NCI-H1417 treated with DMSO at 0.1 percent for 48 hours (cell line): Measurements from ENCODE around the gene CSNK1G2.

Experiments
- DNase-seq: peaks from one replicate; lab custom pipeline; 2025; lab: John Stamatoyannopoulos, UW

CSNK1G2 gene

GRCh38 chr19:1944088-1944915 is 3.3 kb downstream of the CSNK1G2 start:
- no peak for DNase-seq

DNA sequence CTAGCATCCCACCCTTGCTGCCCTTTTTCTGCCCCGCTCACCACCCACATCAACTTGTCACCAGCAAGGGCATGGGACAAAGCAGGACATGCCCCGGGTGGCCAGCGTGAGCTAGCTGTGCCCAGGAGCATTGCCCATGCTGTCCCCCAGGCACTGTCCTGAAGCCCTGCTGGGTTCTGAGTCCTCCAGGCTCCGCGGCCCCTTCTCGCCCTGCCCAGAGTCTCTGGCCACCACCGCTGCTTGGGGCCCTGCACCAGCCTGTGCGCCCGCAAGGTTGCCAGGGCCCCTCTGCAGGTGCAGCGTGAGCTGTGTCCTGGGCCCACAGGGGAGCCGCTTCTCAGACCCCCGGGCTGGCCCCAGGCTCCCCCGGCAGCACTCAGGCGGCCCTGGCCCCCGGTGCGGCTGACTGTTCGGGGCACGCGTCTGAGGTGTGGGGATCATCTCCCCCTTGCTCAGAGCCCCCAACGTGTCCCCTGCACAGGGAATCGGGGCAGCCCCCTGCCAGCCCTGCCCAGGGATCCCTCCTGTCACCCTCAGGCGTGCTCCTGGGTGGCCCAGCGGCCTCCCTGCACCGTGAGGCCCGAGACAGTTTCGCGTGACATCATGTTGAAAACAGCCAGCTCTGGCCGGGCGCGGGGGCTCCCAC is 4.1 kb downstream of the CSNK1G2 start:
- DNase-seq, result no peak

DNA sequence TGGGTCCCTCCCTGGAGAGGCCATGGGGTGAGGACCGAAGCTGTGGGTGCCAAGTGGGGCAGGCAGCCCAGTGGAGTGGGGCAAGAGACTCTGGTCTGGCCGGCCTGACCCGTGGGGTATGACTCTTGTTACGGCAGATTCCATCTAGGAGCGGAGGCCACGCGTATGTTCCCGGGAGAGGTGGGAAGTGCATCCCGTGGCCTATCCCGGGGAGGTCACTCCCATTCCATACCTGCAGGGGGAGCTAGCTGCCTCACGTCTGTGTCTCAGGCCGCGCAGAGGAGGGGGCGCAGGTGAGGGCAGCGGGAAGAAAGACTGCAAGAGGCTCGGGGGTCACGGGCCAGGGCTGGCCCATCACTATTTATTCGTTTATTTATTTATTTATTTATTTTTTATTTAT is 4.9 kb downstream of the CSNK1G2 start:
- no peak for DNase-seq

GRCh38 chr19:1947651-1948209 is 6.8 kb downstream of the CSNK1G2 start:
- no peak for DNase-seq

GRCh38 chr19:1949304-1950101 is 8.5 kb downstream of the CSNK1G2 start:
- no peak for DNase-seq

- no peak for DNase-seq
Observed at GRCh38 chr19:1950640-1951039, 9.7 kb downstream of the CSNK1G2 start.

- no peak for DNase-seq
Observed at GRCh38 chr19:1952635-1953034, 11.7 kb downstream of the CSNK1G2 start.

DNA sequence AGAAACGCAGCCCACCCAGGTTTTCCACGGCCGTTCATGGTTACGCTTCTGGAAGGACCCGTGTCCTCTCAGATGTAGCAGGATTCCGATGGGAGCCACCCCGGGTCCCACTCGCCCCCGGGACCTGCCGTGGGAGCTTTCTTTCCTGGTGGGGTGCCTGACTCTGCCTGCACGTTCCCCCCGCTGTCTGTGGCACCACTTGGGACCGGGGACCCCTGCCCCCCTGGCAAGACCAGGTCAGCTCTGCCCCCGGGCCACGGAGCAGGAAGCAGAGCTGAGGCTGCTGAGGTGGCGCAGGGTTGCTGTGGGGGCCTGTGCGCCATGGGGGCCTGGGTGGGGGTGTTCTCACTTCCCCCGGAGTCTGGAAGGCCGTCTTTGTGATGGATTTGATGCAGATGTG is 12.1 kb downstream of the CSNK1G2 start:
- no peak for DNase-seq

DNA sequence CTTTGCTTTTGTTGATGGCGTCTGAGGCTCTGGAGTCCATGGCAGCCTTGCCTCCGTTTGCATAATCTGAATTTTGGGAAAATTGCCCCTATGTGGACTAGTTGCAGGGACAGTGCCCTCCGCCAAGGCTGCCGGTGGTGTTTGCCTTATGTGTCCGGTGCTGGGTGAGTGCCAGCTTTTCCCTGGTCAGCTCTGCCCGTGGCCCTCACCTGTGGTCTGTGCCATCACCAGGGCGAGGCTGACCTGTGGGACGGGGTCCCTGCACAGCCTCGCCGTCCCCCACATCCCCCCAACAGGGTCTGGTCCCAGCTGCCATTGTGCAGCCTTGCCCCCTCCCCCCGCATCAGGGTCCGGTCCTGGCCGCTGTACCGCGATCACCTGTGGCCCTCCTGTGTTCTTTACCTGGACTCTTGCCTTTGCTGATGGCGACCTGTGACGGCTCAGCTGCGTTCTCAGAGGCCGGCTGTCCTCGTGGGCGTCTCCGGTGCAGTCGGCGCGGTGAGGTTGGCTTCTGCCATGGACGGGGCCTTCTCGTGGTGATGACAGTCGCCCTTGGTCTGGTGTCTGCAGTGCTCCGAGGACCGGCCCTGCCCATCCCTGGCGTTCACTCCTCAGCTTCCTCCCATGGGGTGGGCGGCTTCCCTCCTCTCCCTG is 12.6 kb downstream of the CSNK1G2 start:
- no peak for DNase-seq

GRCh38 chr19:1954532-1954933 is 13.6 kb downstream of the CSNK1G2 start:
- DNase-seq, result no peak

DNA sequence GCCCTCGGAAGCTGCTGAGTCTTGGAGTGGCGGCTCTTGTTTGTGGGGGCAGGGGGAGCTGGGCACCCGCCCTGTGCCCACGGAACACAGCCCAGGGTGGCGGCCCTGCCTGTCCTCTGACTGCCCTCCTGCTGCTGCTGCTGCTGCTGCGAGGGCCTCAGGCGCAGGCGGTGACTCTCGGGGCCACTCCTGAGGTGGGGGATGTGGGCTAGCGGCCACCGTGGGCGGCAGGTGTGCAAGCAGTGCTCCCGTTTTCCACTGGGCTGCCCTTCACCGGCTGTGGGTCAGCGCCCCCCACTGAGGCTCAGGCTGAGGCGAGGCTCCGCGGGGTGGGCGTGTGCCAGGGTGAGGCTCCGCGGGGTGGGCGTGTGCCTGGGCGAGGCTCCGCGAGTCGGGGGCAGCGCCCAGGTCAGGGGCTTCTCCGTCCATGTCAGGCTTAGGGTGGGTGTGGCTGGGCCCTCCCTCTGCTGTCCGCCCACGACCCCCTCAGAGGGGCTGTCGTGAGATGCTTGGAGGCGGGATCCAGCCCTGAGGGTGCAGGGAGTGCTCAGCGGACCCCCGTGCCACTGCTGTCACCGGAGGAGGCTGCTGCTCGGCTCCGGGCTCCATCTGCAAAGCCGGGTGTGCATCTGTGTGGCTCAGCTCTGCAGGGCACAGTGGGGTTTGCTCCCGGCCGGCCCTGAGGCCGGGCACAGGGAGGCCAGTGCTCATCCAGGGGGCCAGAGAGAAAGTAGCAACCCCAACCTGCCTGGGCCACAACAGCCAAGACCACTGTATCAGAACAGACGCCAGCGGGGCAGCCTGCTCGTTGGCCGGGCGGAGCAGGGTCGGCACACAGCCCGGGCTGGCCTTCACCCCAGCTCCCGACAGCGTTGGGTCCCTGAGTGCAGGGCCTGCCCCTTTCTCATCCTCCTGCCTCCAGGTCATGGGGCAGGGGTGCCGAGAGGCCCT is 14.5 kb downstream of the CSNK1G2 start:
- DNase-seq, result no peak

GRCh38 chr19:1956122-1956494 is 15.1 kb downstream of the CSNK1G2 start:
- no peak for DNase-seq

DNA sequence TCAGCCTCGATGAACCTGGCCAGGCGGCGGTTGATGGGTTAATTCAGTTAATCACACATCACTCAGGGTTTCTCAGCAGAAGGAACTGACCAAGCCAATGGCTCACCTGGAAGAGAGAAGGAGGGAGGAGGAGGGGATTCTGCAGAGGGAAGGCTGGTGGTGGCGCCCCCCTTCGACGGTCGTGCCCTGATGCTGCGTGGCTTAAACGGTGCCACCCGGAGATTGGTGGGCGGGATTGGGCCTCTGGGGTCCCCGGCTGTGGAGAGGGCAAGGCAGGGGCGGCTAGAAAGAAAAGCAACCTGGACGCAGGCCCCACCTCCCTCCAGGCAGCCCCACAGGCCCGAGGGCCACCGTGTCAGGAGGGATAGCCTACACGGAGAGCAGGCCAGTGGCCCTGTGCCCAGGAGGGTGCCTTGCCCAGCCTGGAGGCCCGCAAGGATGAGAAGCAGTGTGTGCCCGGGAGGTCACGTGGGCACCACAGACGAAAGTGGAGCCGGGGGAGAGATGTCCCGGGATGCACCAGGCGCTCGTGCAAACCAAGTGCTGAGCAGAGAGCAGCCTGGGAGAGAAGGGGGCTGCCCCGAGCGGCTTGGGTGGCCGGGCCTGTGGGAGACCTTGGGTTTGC is 16.0 kb downstream of the CSNK1G2 start:
- no peak for DNase-seq

DNA sequence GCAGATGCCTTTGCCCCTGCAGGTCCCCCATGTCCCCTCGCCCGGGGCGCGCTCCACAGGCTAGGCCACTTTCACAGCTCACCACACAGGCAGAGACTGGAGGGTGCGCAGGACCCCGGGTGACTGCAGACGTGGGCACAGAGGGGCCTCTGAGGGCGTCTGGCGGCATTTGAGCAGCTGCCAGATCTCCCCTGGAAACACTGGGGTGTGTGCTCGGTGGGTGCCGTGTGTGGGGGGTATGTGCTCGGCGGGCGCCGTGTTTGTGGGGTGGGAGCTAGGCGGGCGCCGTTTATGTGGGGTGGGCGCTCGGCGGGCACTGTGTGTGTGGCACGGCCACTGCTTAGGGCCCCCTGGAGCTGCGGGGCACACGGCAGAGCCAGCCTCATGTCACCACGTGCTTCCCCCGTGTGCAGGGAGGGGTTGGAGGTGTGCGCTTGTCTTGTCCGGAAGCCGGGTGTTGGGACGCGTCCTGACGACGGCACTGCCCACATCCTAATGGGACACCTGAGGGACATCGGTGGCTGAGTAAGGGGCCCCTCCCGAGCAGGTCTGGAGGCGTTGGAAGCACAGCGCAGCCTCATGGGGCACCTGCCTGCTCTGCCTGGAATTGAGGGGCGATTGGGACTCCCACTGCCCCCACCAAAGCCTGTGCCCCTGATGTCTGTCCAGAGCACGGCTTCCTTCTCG is 16.7 kb downstream of the CSNK1G2 start:
- DNase-seq, result no peak

DNA sequence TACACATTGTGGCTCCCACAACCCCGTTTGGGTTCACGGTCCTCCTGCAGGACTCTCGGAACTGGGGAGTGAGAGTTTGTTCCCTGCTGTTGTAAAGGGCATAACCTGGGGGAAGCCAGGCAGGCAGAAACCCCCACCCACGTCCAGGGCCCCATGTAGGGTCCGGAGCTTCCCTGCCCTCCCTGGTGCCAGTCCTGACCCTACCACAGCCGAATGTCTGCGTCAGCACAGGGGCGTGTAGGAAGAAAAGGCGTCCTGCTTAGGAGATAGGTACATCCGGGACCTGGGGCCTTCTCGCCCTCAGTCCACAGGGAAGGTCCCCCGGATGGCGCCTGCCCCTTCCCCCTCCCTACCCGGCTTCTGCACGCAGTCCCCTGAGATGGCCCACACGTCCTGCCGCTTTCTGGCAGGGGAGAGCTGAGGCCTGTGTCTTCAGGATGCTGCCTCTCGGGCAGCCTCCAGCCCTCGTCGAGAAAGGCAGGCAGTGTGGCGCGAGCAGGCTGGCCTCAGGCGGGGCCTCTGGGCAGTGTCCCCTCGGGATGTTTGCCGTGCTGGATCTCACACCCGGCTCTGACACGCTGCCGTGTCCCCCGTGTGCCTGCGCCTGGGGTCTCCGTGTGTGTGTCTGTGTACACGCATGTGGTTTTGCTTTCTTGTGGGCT is 19.1 kb downstream of the CSNK1G2 start:
- no peak for DNase-seq

DNA sequence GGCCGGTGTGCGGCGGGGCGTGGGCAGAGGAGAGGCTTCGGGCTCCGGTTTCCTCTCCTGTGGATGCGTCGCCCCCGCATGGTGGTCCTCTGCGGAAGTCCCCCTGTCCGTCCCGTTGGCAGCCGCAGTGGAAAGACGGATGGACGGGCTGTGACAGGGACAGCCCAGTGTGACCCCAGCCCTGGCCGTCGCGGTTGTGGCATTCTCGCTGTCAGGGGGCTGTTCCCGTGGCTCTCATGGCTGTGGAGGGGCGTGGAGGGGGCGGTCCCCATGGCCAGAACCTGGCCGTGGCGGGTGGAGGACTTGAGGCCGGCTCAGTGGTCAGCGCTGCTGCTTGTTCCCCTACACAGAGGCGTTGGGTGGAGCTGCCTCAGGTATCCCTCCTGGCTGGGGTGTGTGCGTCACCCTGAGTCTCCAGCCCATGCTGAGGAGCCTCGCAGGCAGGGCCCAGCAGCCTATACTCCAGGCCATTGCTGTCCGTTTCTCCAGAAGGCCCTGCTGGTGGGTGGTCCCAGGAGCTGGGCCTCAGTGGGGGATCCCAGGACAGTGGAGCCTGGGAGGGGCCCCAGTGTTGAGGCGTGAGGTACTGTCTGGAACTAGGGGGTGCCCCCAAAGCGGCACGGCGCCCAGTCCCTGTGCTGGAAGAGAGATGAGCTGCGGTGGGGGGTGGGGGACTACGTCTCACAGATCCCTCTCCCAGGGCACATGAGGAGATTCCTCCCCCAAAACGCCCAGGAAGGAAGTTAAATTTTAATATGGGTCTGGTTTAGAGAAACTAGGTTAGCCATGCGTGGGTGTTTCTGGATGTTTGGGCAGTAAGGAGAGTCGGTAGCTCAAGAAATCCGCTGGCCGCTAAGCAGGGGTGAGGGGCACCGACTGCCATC is 20.3 kb downstream of the CSNK1G2 start:
- no peak for DNase-seq

DNA sequence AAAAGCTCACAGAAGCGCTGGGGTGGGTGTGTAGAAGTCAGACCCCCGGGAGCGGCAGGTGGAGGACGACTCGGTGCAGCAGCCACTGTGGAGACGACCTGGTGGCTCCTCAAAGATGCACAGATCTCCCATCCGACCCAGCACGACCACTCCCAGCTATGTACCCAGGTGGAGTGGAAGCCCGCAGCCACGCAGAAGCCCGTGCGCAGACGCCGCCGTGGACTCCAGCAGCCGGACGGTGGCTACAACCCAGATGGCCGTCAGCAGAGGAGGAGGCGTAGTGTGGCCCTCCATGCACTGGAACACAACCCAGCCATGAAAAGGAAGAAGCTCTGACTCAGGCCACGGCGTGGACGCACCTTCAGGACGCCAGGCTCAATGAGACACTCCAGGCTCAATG is 21.7 kb downstream of the CSNK1G2 start:
- no peak for DNase-seq

- DNase-seq, result no peak
Observed at GRCh38 chr19:1967087-1967608, 26.2 kb downstream of the CSNK1G2 start.
